Measurements from ENCODE around the gene ZNF747. TPM values are rescaled to one million over a fixed set of nuclear protein-coding genes. Genes with fewer than 3 reads are reported as not detected.

ZNF747 gene
- polyA plus RNA-seq, 3 donors = 10.1 to 11.3 (median 11.0) TPM

DNA sequence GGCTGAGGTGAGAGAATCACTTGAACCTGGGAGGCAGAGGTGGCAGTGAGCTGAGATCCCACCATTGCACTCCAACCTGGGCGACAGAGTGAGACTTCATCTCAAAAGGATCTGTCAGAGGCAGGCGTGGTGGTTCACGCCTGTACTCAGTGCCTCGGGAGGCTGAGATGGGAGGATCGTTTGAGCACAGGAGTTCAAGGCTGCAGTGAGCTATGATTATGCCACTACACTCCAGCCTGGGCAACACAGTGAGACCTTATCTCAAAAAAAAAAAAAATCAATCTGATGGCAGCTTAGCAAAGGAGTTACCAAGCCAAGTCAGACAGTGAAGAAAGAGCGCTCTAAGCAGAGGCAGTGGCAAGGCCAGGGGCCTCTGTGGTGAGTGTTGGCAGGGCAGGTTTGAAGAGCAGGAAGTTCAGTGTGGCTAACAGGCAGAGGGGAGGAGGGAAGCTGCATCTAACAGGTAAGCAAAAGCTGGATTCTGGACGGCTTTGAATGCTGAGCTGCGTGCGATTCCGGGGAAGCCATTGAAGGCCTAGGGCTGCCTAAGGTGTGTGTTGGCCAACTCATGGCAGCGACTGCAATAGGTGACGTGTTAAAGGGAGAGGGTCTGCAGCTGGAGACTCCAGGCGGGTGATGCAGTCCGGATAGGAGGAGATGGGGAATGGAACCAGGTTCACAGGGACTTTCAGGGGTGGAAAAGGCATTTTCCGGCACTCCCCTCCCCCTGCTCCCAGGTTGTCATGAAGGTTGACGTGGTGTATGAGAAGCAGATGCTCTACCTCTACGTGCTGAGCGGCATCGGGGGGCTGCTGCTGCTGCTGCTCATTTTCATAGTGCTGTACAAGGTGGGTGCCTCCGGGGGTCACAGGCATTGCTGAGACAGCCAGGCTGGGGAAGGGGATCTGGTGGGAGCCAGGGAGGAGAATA is 15.3 kb downstream of the ZNF747 start:
- no peak for DNase-seq

DNA sequence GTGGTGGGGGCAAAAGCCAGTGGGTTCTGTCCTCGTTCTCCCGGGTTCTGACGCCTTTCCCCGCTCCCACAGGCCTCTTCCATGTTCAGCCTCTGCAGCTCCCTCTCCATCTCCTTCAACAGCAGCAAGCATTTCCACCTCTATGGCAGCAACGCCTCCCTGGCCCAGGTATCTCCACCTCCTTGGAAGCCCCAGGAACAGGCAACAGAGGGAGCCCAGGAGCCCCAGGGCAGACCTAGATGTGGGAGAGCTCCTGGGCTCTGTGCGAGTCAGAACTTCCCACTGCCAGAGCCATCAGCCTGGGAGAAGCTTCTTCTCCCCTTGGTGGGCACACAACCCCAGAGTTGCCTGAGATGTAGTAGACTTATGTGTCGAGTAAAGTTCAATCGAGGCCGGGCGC is 16.1 kb downstream of the ZNF747 start:
- no peak for DNase-seq

DNA sequence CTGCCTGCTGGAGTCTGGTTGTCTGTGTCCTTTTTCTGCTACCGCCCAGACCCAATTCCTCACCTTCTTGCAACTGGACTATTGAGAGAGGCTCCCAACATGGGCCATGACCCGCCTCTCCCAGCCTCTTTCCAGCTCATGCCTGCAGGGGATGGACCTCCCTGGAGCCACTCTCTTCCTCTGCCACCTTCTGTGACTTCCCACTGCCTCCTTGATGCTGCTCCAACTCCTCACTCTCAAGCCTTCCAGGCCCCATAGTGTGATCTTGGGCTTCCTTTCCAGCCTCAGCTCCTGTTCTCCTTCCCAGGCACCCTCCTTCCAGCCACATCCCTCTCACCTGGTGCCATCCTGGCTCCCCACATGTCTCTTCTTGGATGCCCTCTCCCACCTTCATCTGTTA is 19.4 kb downstream of the ZNF747 start:
- DNase-seq = no peak

DNA sequence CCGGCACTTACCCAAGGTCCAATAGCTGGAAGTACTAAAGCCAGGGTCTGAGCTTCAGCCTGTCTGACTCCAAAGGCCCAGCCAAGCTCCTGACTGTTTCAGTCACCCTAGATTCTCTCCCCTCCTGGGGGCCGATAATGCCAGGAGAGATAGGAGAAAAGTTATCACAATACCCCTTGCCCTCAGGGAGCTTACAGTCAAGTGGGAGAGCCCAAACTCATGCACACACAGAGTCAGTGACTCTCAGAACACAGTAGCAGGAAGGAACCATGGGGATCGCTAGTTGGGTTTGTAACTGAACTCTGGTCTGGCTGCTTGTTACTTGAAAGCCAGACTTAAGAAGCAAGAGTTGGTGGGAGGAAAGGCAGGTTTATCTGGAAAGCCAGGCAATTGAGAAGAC is 23.1 kb downstream of the ZNF747 start:
- no peak for DNase-seq

DNA sequence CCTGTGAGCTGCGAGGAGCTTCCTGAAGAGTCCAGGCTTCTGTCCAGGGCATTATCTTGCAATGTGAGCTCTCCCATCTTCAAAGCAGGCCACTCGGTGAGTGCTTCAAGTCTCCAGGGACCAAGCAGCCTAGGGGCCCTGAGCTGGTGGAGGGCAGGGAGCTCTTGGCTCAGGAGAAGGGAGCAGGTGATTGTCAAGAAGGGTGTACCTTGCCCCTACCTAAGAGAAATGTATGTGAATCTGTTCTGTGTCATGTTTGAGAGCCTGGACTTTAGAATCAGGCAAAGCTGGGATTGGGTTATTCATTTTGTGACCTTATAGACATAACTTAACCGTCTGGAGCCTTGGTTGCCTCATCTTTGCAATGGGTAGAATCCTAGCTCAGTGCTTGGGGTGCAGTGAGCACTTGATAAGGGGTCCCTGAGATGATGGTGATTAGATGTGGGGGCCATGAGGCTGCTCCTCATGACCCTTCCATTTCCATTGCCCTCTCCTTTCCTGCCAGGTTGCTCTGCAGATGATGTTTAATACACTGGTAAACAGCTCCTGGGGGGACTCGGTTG is 24.2 kb downstream of the ZNF747 start:
- DNase-seq = no peak

DNA sequence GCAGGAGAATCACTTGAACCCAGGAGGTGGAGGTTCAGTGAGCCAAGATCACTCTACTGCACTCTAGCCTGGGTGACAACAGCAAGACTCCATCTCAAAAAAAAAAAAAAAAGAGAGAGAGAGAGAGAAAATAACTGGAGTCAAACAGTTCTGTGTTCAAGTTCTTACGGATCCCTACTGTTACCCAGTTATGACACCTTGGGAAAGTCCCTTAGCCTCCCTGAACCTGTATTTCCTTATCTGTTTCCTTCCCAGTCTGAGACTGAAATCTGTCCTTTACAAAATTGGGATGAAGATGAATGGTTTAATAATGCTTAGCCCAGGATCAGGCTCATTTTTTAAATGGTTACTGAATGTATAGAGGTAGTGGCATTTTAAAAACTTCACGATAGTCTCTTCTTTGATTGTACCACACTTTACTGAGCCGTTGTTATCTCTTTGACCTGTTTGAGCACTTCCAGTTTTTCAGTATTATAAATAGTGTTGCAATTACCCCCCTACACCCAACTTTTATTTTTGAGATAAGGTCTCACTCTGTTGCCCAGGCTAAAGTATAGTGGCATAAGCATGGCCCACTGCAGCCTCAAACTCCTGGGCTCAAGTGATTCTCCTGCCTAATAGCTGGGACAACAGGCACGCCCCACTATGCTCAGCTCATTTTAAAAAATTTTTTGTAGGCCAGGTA is 25.4 kb downstream of the ZNF747 start:
- no peak for DNase-seq

DNA sequence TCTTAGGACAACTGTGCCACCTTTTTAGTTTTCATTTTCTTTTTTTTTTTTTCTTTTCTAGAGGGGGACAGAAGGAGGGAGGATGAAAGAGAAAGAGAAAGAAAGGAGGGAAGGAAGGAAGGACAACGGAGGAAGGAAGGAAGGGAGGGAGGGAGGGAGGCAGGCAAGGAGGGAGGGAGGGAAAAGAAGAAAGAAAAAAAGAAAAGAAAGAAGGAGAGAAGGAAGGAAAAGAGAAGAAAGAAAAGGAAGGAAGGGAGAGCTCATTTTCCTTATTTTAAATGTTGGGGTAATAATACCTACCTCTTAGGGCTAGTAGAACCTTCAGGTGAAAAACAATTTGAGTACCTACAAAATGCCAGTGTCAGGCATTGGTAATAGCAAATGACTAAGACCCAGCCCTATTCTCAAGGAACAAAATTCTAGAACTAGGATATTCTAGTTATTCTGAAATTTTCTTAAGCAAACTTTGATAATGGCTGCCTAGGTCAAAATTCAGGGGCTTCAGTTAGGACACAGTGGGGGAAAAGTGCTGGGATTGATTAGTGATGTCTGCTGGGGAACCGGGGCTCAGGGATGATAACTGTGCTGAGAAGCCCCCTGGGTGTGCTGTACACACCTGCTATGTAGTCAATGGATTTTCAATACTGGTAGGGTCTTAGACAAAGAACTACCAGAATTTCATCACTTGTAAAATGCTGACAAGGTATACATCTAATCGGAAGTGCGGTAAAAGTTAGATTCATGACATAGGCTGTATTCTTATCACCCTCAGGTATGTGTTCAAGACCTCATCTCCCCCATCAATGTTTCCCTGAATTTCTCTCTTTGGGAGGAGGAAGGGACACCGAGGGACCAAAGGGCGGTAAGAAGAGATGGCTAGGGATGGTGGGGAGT is 31.0 kb downstream of the ZNF747 start:
- no peak for DNase-seq

DNA sequence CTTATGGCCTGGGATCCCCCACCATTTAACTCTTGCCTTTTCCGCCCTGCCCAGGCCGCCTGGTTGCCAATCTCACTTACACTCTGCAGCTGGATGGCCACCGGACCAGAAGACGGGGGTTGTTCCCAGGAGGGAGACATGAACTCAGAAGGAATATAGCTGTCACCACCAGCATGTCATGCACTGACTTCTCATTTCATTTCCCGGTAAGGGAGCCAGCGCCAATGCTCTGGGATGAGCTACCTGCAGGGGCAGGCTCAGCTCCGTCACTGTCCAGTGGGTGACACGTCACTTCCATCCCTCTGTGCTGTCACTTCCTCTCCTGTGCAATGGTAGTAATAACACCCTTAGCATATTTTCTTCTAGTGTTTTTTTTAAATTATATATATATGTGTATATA is 35.4 kb downstream of the ZNF747 start:
- DNase-seq = no peak

DNA sequence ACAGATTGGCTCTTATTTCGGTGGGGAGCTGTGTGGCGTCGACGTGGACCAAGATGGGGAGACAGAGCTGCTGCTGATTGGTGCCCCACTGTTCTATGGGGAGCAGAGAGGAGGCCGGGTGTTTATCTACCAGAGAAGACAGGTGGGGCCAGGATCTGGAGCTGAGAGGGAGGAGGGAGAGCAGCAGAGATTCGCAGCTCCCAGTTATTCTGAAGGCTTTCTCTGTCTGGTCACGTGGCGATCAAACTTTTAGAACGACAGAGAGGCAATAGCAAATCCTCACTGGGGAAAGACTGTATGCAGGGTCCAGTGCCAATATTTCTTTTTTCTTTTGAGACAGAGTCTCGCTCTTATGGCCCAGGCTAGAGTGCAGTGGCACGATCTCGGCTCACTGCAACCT is 39.9 kb downstream of the ZNF747 start:
- no peak for DNase-seq

DNA sequence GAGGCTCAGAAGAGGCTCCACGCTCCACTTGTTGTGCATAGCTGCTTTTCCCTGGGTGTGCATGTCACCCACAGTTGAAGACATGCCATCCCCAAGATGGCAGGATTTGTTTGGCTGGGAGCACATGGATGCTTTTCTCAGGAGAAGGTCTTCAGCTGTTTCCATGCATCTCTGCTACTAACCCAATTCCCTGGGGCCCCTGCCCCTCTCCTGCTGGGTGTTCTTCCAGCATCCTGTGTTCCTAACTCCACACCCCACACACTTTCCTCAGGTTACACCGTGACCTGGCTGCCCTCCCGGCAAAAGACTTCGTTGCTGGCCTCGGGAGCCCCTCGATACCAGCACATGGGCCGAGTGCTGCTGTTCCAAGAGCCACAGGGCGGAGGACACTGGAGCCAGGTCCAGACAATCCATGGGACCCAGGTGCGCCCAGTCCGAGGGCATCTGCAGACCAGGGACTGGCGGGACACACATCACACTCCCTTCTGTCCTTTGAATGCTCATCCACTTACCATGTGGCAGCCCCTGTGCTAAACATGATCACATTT is 40.6 kb downstream of the ZNF747 start:
- no peak for DNase-seq

DNA sequence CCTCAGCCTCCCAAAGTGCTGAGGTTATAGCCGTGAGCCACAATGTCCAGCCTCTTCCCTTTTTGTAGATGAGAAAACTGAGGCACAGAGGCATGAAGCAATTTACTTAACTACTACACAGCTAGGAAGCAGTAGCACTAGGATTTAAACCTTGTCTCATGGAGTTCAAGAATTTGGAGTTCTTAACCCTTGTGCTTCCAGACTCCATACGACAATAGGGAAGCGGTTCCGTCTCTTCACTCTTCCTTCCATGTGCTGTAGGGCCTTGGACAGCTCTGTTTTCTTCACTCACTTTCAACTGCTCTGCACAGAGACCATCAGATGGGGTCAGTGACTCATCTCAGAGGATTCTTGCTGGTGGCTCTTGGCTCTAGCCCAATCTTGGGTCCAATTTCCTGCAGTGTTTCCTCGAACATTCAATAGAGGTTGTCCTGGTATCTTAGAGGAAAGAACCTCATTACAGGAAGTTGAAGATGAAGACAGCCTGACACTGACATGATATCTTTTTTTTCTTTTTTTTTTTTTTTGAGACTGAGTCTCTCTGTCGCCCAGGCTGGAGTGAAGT is 42.8 kb downstream of the ZNF747 start:
- peak; percentile 17 for DNase-seq

DNA sequence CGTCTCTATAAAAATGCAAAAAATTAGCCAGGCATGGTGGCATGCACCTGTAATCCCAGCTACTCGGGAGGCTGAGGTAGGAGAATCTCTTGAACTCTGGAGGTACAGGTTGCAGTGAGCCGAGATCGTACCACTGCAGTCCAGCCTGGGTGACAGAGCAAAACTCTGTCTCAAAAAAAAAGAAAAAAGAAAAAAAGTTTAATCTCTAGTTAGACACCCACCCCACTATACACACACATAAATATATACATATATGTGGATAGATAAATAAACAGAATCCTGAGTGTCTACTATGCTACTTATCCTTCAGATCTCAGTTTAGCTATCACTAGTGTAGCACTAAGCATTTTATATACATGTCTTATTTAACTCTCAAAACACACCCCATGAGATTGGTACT is 43.4 kb downstream of the ZNF747 start:
- no peak for DNase-seq

DNA sequence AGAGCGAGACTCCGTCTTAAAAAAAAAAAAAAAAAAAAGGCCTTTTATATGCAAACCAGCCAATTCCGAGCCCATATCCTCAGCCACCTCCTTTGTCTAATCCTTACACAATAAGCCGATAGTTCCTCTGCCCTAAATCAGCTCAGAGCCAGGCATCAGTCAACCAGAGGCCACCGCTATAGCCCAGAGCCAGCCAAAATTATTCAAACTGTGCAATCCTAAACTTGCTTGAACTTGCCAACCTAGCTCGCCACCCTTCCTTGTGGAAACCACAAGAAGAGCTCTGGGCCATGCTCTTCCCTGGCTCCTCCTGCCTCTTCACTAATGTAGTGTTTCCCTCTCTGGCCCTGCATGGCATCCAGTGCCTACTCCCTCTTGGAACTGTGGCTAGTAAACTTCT is 44.4 kb downstream of the ZNF747 start:
- DNase-seq = no peak

DNA sequence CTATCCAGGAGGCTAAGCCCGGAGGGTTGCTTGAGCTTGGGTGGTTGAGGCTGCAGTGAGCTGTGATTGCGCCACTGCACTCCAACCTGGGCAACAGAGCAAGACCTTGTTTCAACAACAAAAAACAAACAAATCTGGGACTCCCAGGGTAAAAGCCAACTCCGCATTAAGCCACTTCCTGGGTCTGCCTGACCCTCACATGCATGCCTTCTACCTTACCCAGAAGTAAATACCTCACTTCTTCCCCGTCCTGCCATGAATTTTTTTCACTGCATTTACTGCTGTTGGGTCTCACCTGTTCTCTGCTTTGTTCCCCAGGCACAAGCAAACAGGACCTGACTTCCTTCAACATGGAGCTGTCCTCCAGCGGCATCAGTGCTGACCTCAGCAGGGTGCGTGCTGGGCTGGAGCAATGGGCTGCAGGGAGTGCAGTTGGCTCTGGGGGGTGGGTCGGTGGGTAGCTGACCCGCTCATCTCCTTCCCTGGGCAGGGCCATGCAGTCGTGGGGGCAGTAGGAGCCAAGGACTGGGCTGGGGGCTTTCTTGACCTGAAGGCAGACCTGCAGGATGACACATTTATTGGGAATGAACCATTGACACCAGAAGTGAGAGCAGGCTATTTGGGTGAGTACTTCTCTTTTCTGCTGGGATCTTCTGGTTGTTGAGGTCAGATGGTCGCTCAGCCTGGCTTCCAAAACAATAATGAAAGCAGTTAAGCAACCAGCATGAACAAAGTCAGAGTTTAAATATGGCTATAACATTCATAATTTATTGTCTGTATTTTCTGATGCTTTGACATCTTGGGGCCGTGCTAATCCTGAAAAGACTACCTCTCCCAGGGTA is 45.7 kb downstream of the ZNF747 start:
- no peak for DNase-seq

DNA sequence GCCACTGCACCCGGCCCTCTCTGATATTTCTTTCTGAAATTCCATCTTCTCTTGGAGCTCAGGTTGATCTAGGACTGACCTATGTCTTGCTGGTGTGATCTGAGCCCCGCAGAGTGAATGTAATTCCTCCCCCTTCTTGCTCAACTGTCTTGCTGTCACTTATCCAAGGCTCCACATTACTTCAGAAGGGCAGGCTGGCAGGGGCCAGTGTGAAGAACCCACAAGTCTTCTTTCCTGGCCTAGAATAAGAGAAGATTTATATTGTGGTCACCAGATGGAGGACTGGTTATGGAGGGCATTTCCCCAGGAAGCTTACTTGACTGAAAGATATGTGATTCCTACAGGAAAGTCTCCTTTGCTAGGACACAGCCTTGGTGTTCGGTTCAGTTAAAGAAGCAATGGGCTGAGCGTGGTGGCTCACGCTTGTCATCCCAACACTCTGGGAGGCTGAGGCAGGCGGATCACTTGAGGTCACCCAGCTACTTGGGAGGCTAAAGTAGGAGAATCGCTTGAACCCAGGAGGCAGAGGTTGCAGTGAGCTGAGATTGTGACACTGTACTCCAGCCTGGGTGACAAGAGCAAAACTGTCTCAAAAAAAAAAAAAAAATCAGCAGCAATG is 48.7 kb downstream of the ZNF747 start:
- no peak for DNase-seq

DNA sequence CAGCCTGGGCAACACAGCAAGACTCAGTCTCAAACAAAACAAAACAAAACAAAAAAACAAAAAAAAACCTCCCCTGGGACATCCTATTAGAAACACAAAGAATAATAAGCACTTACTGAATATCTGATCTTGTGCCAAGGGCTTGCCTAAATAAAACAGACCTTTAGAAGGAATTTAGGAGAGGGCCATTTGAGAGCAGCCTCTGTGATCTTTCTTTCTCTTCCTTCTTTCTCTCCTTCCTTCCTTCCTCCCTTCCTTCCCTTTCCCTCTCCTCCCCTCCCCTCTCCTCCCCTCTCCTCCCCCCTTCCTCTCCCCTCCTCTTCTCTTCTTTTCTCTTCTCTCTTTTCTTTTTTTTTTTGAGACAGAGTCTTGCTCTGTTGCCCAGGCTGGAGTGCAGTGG is 49.8 kb downstream of the ZNF747 start:
- no peak for DNase-seq

DNA sequence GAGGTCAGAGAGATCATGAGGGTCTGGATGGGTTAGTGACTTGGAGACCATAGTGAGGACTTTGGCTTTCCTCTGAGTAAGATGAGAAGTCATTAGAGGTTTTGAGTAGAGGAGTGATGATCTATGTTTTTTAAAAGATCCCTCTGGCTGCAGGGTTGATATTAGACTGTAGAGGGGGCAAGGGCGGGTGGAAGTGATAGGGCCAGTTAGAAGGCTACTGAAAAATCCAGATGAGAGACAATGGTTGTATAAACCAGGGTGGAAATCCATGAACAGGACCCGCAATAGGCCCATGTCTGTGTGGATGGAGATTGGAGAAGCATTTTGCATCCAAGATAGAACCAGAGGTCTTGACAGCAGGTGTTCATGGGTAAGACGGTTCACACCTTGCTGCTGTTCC is 52.3 kb downstream of the ZNF747 start:
- no peak for DNase-seq

DNA sequence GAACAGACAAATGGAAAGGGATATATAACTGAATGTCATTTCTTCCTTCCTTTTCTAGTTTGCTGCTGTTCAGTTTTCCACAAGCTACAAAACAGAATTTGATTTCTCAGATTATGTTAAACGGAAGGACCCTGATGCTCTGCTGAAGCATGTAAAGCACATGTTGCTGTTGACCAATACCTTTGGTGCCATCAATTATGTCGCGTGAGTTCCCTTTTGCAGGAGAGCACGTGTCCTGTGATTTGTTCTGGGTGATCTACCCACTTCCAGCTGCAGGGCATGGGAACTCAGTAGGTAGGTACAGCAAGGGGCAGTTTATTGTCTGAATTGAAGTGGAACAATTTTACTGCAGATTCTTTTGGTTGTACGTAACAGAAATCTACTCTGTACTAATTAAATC is 53.3 kb downstream of the ZNF747 start:
- peak; percentile 28 for DNase-seq

All from renal pelvis (tissue), 4 donors.